Stomach (tissue), 9 donors: ENCODE results near the gene TAP1. TPM values are rescaled to one million over a fixed set of nuclear protein-coding genes. Genes with fewer than 3 reads are reported as not detected.

Experiments
- DNase-seq, 2 donors: peaks; one replicate each; pipeline versions ENCODE4 v3.0.0 to v3.0.0-alpha.2; 2013 to 2019
- H3K27ac ChIP-seq, 5 donors: fragments of 200-600 bp in 4 of 5; sonication (generic) in 4 of 5; one replicate each; pipeline ENCODE4 v1.5.1; 2013 to 2019; ENCODE audit warnings: mild to moderate bottlenecking in 1 of 5, moderate library complexity in 1 of 5
- H3K27me3 ChIP-seq, 3 donors: fragments of 200-600 bp; sonication (generic); one replicate each; pipeline ENCODE4 v1.5.1; 2017 to 2019; ENCODE audit warnings: mixed run types in 1 of 3
- H3K36me3 ChIP-seq, 4 donors: fragments of 200-600 bp; sonication (generic); 1 replicate in 3 of 4; 2 replicates in 1 of 4; pipeline ENCODE4 v1.5.1; 2016 to 2019
- H3K4me1 ChIP-seq, 4 donors: fragments of 200-600 bp; sonication (generic); one replicate each; pipeline ENCODE4 v1.5.1; 2016 to 2019
- H3K4me3 ChIP-seq, 4 donors: fragments of 200-600 bp; sonication (generic) in 3 of 4; one replicate each; pipeline ENCODE4 v1.5.1; 2016 to 2019; ENCODE audit warnings: mild to moderate bottlenecking in 1 of 4
- H3K9me3 ChIP-seq, 4 donors: fragments of 200-600 bp; sonication (generic); one replicate each; pipeline ENCODE4 v1.5.1; 2016 to 2019
- EP300 ChIP-seq: sonication (generic); formaldehyde crosslinking; IDR thresholded peaks from one replicate; pipeline ENCODE4 v1.6.1; 2017; ENCODE audit warnings: antibody characterized with exemption
- POLR2A ChIP-seq, 4 donors: fragments of 450-650 bp; IDR thresholded peaks; one replicate each; pipeline ENCODE4 v1.6.1; 2016; ENCODE audit warnings: antibody characterized with exemption in 4 of 4, control low read depth in 2 of 4, mild to moderate bottlenecking in 1 of 4, moderate library complexity in 1 of 4
- POLR2AphosphoS5 ChIP-seq, 3 donors: sonication (generic); formaldehyde crosslinking; IDR thresholded peaks; one replicate each; pipeline ENCODE4 v1.6.1; 2016; ENCODE audit warnings: antibody characterized with exemption in 3 of 3
- WGBS, 5 donors: extraction: QIAGEN DNeasy Blood & Tissue Kit in 3 of 5; methylation state at CpG; one replicate each; pipeline versions ENCODE4 v1.1.5 to v1.1.7; 2013 to 2018; 5-methylcytosine and 5-hydroxymethylcytosine counted together
- intact Hi-C: fragments of 100-400 bp; cut with DNase I; formaldehyde crosslinking; loops from one replicate; pipeline ENCODE4 v1.15.1; 2023; ENCODE audit warnings: low total_unique reads
- polyA plus RNA-seq, 3 donors: library from polyadenylated mRNA; stranded (reverse); fragments of 200-250 nt; gene quantifications; one replicate each; pipeline ENCODE4 v1.2.3, GENCODE V29; 2013
- total RNA-seq, 5 donors: library from RNA; depleted of rRNA; stranded (reverse); fragments of >200 nt; gene quantifications; one replicate each; pipeline versions ENCODE4 v1.1.0 to v1.2.3, GENCODE V29; 2014 to 2016
- TF ChIP-seq, protein P1 (sequence below), 7 experiments: fragments of 450-650 bp in 4 of 7; fragments of 200-600 bp in 3 of 7; sonication (generic) in 3 of 7; IDR thresholded peaks; one replicate each; pipeline ENCODE4 v1.5.1; 2016 to 2019; ENCODE audit warnings: antibody characterized with exemption in 7 of 7, control low read depth in 2 of 7, mild to moderate bottlenecking in 1 of 7
- donor health status: healthy with polysubstance abuse.
- donor health status: Bipolar disorder and iron deficiency.
- donor health status: healthy.

The TAP1 gene
- total and polyA plus RNA-seq, 8 donors = 10.8 to 117 (median 25.3) TPM

DNA sequence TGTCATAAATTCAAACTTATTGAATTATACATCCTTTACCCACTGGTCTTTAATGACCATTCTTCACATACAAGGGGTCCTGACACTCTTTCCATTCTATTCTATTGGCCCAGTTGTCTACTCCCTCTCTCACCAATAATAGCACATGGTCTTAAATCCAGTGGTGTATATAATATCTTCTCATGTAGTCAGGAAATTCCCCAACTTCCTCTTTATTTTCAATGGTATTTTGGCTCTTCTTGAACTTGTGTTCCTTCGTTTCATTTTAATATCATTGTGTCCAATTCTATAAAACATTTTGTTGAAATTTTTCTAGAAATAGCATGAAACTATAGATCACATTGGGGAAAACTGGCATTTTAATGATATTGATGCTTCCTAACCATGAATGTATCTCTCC is 37.3 kb upstream of the TAP1 start:
- H3K27ac ChIP-seq = no peak overlapping the region

DNA sequence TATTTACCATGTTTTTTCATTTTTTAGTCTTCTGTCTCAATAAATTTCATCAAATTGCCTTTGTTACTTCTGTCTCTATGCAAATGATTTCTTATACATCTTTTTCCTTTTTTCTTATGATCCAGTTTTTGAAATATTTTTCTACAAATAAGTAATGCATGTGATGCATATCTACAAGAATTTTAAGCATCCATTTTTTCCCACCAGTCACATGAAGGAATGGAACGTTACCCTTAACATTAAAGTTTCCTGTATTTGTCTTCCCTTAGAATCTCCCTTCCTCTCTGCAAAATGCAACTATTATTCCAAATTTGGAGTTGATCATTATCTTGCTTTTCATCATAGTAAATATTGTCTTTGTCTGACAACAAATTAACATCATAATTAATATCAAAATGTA is 36.0 kb upstream of the TAP1 start:
- TF ChIP-seq EP300 = no peak
- TF ChIP-seq, protein P1, sequence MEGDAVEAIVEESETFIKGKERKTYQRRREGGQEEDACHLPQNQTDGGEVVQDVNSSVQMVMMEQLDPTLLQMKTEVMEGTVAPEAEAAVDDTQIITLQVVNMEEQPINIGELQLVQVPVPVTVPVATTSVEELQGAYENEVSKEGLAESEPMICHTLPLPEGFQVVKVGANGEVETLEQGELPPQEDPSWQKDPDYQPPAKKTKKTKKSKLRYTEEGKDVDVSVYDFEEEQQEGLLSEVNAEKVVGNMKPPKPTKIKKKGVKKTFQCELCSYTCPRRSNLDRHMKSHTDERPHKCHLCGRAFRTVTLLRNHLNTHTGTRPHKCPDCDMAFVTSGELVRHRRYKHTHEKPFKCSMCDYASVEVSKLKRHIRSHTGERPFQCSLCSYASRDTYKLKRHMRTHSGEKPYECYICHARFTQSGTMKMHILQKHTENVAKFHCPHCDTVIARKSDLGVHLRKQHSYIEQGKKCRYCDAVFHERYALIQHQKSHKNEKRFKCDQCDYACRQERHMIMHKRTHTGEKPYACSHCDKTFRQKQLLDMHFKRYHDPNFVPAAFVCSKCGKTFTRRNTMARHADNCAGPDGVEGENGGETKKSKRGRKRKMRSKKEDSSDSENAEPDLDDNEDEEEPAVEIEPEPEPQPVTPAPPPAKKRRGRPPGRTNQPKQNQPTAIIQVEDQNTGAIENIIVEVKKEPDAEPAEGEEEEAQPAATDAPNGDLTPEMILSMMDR (IDR thresholded peaks at IDR 0.05) = no peak
- no peak for TF ChIP-seq POLR2AphosphoS5 (IDR thresholded peaks at IDR 0.05)
- TF ChIP-seq POLR2A (IDR thresholded peaks at IDR 0.05) = no peak
- no peaks in the 10 kb centered on the region for H3K9me3 ChIP-seq
- no peak overlapping the region for H3K27ac ChIP-seq
- intact Hi-C loops = loop anchor here (10.0 kb wide), 1 partner anchor 45 kb away; no protein-coding TSS in a partner anchor
- H3K27me3 ChIP-seq = no peaks in the 10 kb centered on the region
- no peak overlapping the region for H3K4me3 ChIP-seq
- DNase-seq = no peak
- WGBS, 5 donors = 20 to 79% (median 63%) methylated on average over 1 of the region's 1 CpG
- H3K36me3 ChIP-seq = no peaks in the 10 kb centered on the region
- H3K4me1 ChIP-seq = peaks cover 0 to 20% (median 8%) of the 10 kb centered on the region in 4 donors

More for the DNA sequence above, 37.3 kb upstream of the TAP1 start:
- H3K36me3 ChIP-seq = no peaks in the 10 kb centered on the region
- TF ChIP-seq POLR2A (IDR thresholded peaks at IDR 0.05) = no peak
- no peak for TF ChIP-seq POLR2AphosphoS5 (IDR thresholded peaks at IDR 0.05)
- TF ChIP-seq, protein P1 (IDR thresholded peaks at IDR 0.05) = no peak
- TF ChIP-seq EP300 = no peak
- no peaks in the 10 kb centered on the region for H3K9me3 ChIP-seq
- WGBS, 5 donors = 42 to 67% (median 57%) methylated on average over 1 of the region's 1 CpG
- peaks cover 8 to 29% (median 17%) of the 10 kb centered on the region in 4 donors for H3K4me1 ChIP-seq
- H3K4me3 ChIP-seq = no peak overlapping the region
- intact Hi-C loops = no loop called here
- H3K27me3 ChIP-seq = no peaks in the 10 kb centered on the region
- no peak for DNase-seq

DNA sequence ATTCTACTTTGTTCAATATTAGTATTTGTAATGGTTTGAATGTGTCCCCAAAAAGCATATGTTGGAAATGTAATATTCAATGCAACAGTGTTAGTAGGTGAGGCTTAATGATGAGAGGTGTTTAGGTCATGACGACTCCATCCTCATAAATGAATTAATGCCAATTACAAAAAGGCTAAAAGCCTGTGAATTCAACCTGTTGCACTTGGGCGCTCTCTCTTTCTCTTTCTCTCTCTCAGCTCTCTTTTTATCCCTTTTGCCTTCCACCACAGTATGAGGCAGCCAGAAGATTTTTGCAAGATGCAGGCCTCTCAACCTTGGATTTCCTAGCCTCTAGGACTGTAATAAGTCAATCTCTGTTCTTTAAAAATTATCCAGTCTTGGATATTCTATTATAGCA is 35.1 kb upstream of the TAP1 start:
- WGBS, 5 donors = 70 to 91% (median 85%) methylated on average over 2 of the region's 2 CpGs
- intact Hi-C loops = loop anchor here (10.0 kb wide), 1 partner anchor 46 kb away; no protein-coding TSS in a partner anchor
- H3K27me3 ChIP-seq = no peaks in the 10 kb centered on the region
- H3K9me3 ChIP-seq = no peaks in the 10 kb centered on the region
- H3K27ac ChIP-seq = no peak overlapping the region
- H3K4me1 ChIP-seq = peaks cover 0 to 17% (median 6%) of the 10 kb centered on the region in 4 donors
- no peak overlapping the region for H3K4me3 ChIP-seq
- DNase-seq = no peak
- TF ChIP-seq, protein P1 (IDR thresholded peaks at IDR 0.05) = no peak
- no peak for TF ChIP-seq EP300
- no peak for TF ChIP-seq POLR2AphosphoS5 (IDR thresholded peaks at IDR 0.05)
- no peak for TF ChIP-seq POLR2A (IDR thresholded peaks at IDR 0.05)
- no peaks in the 10 kb centered on the region for H3K36me3 ChIP-seq

DNA sequence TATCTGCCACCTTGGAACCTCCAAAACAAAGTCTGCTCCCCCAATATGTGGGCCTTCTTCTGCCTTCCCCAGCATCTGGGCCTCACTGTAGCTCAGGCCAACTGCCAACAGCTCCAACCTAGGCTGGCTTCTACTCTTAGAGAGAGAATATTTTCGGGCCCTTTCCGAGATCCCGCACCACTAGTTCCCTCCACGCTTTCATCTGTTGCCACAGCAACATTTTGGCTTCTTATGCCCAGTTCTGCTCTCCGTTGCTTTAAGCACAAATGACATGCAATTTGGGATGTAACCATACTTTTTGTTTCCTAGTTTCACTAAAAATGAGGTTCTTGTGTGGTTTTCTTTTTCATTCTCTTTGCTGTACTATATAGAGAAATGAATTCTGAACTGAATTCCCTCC is 34.1 kb upstream of the TAP1 start:
- H3K36me3 ChIP-seq = no peaks in the 10 kb centered on the region
- H3K4me3 ChIP-seq = no peak overlapping the region
- H3K27ac ChIP-seq = no peak overlapping the region
- intact Hi-C loops = loop anchor here (10.0 kb wide), 1 partner anchor 47 kb away; no protein-coding TSS in a partner anchor
- peaks cover 0 to 12% (median 4%) of the 10 kb centered on the region in 4 donors for H3K4me1 ChIP-seq
- H3K27me3 ChIP-seq = no peaks in the 10 kb centered on the region
- no peaks in the 10 kb centered on the region for H3K9me3 ChIP-seq
- 69 to 86% (median 80%) methylated on average over 5 of the region's 5 CpGs for WGBS, 5 donors
- DNase-seq = no peak
- TF ChIP-seq, protein P1 (IDR thresholded peaks at IDR 0.05) = no peak
- TF ChIP-seq POLR2A (IDR thresholded peaks at IDR 0.05) = no peak
- no peak for TF ChIP-seq EP300
- TF ChIP-seq POLR2AphosphoS5 (IDR thresholded peaks at IDR 0.05) = no peak
